22Rv1 (cell line): Measurements from ENCODE around the gene ADK.
"Not testable (repeated sequence)": the region's sequence is repeated elsewhere in the genome, so short reads cannot be mapped to it uniquely, and the experiment has no call there.

Experiments used
- ZFX ChIP-seq: fragments of 450-650 bp; IDR thresholded peaks from 2 replicates; pipeline ENCODE4 v1.6.1; 2017; ENCODE audit warnings: antibody characterized with exemption, borderline replicate concordance
- TF ChIP-seq, protein P1 (sequence below): fragments of 450-650 bp; IDR thresholded peaks from 2 replicates; pipeline ENCODE4 v1.5.1; 2017; ENCODE audit warnings: mild to moderate bottlenecking

DNA sequence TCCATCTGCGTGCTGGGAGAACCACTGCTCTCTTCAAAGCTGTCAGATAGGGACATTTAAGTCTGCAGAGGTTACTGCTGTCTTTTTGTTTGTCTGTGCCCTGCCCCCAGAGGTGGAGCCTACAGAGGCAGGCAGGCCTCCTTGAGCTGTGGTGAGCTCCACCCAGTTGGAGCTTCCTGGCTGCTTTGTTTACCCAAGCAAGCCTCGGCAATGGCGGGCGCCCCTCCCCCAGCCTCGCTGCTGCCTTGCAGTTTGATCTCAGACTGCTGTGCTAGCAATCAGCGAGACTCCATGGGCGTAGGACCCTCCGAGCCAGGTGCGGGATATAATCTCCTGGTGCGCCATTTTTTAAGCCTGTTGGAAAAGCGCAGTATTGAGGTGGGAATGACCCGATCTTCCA, 422.5 kb downstream of the ADK start:
- TF ChIP-seq, protein P1, sequence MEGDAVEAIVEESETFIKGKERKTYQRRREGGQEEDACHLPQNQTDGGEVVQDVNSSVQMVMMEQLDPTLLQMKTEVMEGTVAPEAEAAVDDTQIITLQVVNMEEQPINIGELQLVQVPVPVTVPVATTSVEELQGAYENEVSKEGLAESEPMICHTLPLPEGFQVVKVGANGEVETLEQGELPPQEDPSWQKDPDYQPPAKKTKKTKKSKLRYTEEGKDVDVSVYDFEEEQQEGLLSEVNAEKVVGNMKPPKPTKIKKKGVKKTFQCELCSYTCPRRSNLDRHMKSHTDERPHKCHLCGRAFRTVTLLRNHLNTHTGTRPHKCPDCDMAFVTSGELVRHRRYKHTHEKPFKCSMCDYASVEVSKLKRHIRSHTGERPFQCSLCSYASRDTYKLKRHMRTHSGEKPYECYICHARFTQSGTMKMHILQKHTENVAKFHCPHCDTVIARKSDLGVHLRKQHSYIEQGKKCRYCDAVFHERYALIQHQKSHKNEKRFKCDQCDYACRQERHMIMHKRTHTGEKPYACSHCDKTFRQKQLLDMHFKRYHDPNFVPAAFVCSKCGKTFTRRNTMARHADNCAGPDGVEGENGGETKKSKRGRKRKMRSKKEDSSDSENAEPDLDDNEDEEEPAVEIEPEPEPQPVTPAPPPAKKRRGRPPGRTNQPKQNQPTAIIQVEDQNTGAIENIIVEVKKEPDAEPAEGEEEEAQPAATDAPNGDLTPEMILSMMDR = not testable (repeated sequence)
- not testable (repeated sequence) for TF ChIP-seq ZFX
